PC-3 (cell line): ENCODE results near the gene EIF4E2.

ENCODE experiments used
- EZH2 ChIP-seq: fragments of 300-600 bp; sonication (generic); IDR thresholded peaks from one replicate; pipeline ENCODE4 v1.6.1; 2017; ENCODE audit warnings: antibody characterized with exemption, mild to moderate bottlenecking, low read length; ENCODE audit not compliant: unreplicated experiment
- EZH2phosphoT487 ChIP-seq: fragments of 300-600 bp; sonication (generic); IDR thresholded peaks from 2 replicates; pipeline ENCODE4 v1.6.1; 2018; ENCODE audit warnings: mild to moderate bottlenecking, antibody characterized with exemption, low read length, borderline replicate concordance
- TF ChIP-seq, protein P1 (sequence below): fragments of 300-600 bp; sonication (generic); conservative IDR thresholded peaks from 2 replicates; pipeline ENCODE4 v1.5.1; 2017; ENCODE audit warnings: antibody characterized with exemption, low read depth, mild to moderate bottlenecking, low read length

DNA sequence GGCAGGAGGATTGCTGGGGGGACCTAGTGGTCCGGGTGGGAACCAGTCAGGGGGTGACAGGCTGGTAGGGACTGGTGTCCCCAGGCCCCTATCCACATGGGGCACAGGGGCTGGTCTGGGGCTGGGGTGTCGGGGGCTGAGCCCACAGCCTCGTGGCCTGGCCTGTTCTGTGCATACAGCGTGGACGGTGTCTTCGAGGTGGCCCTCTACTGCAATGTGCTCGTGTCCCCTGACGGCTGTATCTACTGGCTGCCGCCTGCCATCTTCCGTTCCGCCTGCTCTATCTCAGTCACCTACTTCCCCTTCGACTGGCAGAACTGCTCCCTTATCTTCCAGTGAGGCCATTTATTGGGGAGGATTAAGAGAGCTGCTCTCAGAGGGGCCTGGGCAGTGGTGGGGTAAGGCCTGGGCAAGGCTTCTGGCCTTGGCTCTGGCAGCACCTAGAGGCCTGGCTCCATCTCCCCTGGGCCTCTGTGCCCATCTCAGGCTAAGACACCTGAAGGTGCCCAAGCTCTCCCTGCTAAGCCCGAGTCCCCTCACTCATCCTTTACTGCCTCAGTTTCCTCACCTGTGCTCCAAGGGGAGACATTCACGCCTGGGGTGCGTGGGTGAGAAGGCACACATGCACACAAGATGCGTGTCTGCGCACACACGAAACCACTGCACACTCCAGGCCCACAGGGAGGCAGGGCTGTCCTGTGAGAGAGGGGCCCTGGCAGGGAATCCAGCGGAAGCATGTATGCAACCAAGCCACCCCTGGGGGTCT is 9.1 kb upstream of the EIF4E2 start:
- TF ChIP-seq EZH2phosphoT487 (no peak), EZH2 (no peak)
- TF ChIP-seq, protein P1, sequence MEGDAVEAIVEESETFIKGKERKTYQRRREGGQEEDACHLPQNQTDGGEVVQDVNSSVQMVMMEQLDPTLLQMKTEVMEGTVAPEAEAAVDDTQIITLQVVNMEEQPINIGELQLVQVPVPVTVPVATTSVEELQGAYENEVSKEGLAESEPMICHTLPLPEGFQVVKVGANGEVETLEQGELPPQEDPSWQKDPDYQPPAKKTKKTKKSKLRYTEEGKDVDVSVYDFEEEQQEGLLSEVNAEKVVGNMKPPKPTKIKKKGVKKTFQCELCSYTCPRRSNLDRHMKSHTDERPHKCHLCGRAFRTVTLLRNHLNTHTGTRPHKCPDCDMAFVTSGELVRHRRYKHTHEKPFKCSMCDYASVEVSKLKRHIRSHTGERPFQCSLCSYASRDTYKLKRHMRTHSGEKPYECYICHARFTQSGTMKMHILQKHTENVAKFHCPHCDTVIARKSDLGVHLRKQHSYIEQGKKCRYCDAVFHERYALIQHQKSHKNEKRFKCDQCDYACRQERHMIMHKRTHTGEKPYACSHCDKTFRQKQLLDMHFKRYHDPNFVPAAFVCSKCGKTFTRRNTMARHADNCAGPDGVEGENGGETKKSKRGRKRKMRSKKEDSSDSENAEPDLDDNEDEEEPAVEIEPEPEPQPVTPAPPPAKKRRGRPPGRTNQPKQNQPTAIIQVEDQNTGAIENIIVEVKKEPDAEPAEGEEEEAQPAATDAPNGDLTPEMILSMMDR: no peak
